ENCODE data around the gene LTF. TPM values are rescaled to one million over a fixed set of nuclear protein-coding genes. Genes with fewer than 3 reads are reported as not detected.

The LTF gene
- total RNA-seq, 2 donors from 2014 or later = 0.51 to 1.8 TPM

- no peak overlapping the region for H3K27ac ChIP-seq
Measured at GRCh38 chr3:46416125-46416810, 48.4 kb downstream of the LTF start.

GRCh38 chr3:46414739-46415138 is 50.0 kb downstream of the LTF start:
- DNase-seq (ENCODE audit: low spot score) = no peak
- no peaks in the 10 kb centered on the region for H3K27me3 ChIP-seq
- H3K9me3 ChIP-seq = no peaks in the 10 kb centered on the region
- no peak for TF ChIP-seq CTCF (IDR thresholded peaks at IDR 0.05)
- H3K4me1 ChIP-seq = peaks cover 0 to 23% of the 10 kb centered on the region in 2 donors
- H3K4me3 ChIP-seq = no peak overlapping the region
- H3K27ac ChIP-seq = no peak overlapping the region
- no peaks in the 10 kb centered on the region for H3K36me3 ChIP-seq

More at GRCh38 chr3:46416125-46416810, 48.4 kb downstream of the LTF start:
- DNase-seq (ENCODE audit: low spot score) = no peak
- H3K36me3 ChIP-seq = no peaks in the 10 kb centered on the region
- H3K9me3 ChIP-seq = no peaks in the 10 kb centered on the region
- H3K4me3 ChIP-seq = no peak overlapping the region
- no peak for TF ChIP-seq CTCF (IDR thresholded peaks at IDR 0.05)
- H3K4me1 ChIP-seq = peaks cover 0 to 23% of the 10 kb centered on the region in 2 donors
- H3K27me3 ChIP-seq = no peaks in the 10 kb centered on the region

- H3K4me3 ChIP-seq = no peak overlapping the region
- peaks cover 0 to 23% of the 10 kb centered on the region in 2 donors for H3K4me1 ChIP-seq
- no peaks in the 10 kb centered on the region for H3K27me3 ChIP-seq
- H3K27ac ChIP-seq = no peak overlapping the region
- no peaks in the 10 kb centered on the region for H3K9me3 ChIP-seq
- TF ChIP-seq CTCF (IDR thresholded peaks at IDR 0.05) = no peak
- DNase-seq (ENCODE audit: low spot score) = no peak
- H3K36me3 ChIP-seq = no peaks in the 10 kb centered on the region
Measured at GRCh38 chr3:46413951-46414350, 50.8 kb downstream of the LTF start.

- DNase-seq (ENCODE audit: low spot score) = no peak
- Histone ChIP-seq H3K36me3 (no peaks in the 10 kb centered on the region), H3K4me1 (peaks cover 0 to 32% of the 10 kb centered on the region in 2 donors), H3K4me3 (no peak overlapping the region), H3K27ac (no peak overlapping the region), H3K9me3 (no peaks in the 10 kb centered on the region), H3K27me3 (no peaks in the 10 kb centered on the region)
- no peak for TF ChIP-seq CTCF (IDR thresholded peaks at IDR 0.05)
Measured at GRCh38 chr3:46412786-46413298, 51.9 kb downstream of the LTF start.

- TF ChIP-seq CTCF (IDR thresholded peaks at IDR 0.05) = no peak
- no peaks in the 10 kb centered on the region for H3K36me3 ChIP-seq
- H3K4me1 ChIP-seq = peaks cover 0 to 41% of the 10 kb centered on the region in 2 donors
- no peaks in the 10 kb centered on the region for H3K9me3 ChIP-seq
- H3K27ac ChIP-seq = no peak overlapping the region
- no peaks in the 10 kb centered on the region for H3K27me3 ChIP-seq
- H3K4me3 ChIP-seq = no peak overlapping the region
- no peak for DNase-seq (ENCODE audit: low spot score)
Measured at GRCh38 chr3:46411271-46411670, 53.4 kb downstream of the LTF start.

Data from right atrium auricular region (tissue), 2 donors.